Fibroblast of skin of back (primary cell): ENCODE data around the gene USP5.
A peak's percentile ranks its signal among the peaks of the same experiment; 100 is the strongest.
"Not testable (repeated sequence)": the region's sequence is repeated elsewhere in the genome, so short reads cannot be mapped to it uniquely, and the experiment has no call there.

Experiments used
- DNase-seq: peaks from one replicate; pipeline ENCODE4 v3.0.0-alpha.2; 2013

Gene USP5

GRCh38 chr12:6888794-6889193 is 36.8 kb downstream of the USP5 start:
- not testable (repeated sequence) for DNase-seq

- not testable (repeated sequence) for DNase-seq
Measured at GRCh38 chr12:6889775-6890573, 38.0 kb downstream of the USP5 start.

- DNase-seq: peak; percentile 94
Measured at GRCh38 chr12:6890789-6891645, 39.1 kb downstream of the USP5 start.

GRCh38 chr12:6891646-6892001 is 39.7 kb downstream of the USP5 start:
- DNase-seq: no peak

GRCh38 chr12:6892683-6893082 is 40.7 kb downstream of the USP5 start:
- DNase-seq: not testable (repeated sequence)

- DNase-seq: no peak
Measured at GRCh38 chr12:6894321-6894720, 42.4 kb downstream of the USP5 start.

- no peak for DNase-seq
Measured at GRCh38 chr12:6896846-6897435, 45.0 kb downstream of the USP5 start.

GRCh38 chr12:6899427-6899826 is 47.5 kb downstream of the USP5 start:
- DNase-seq: no peak

- no peak for DNase-seq
Measured at GRCh38 chr12:6899837-6900519, 48.0 kb downstream of the USP5 start.

- DNase-seq: no peak
Measured at GRCh38 chr12:6902448-6902847, 50.5 kb downstream of the USP5 start.

- no peak for DNase-seq
Measured at GRCh38 chr12:6903722-6904121, 51.8 kb downstream of the USP5 start.

- peak; percentile 95 for DNase-seq
Measured at GRCh38 chr12:6904280-6905276, 52.6 kb downstream of the USP5 start, which contains the start of gene LRRC23. LRRC23 (plus strand) TSS chr12:6904822; CDS start chr12:6905634, 812 bp downstream.

- no peak for DNase-seq
Measured at GRCh38 chr12:6905414-6906040, 53.6 kb downstream of the USP5 start.

- DNase-seq: not testable (repeated sequence)
Measured at GRCh38 chr12:6908141-6908540, 56.2 kb downstream of the USP5 start.

GRCh38 chr12:6909421-6910145 is 57.6 kb downstream of the USP5 start:
- no peak for DNase-seq

- DNase-seq: no peak
Measured at GRCh38 chr12:6912164-6912935, 60.4 kb downstream of the USP5 start.

- DNase-seq: peak; percentile 84
Measured at GRCh38 chr12:6914246-6914946, 62.4 kb downstream of the USP5 start, which contains the start of gene ENO2. ENO2 (plus strand) TSS chr12:6914580; CDS start chr12:6915833, 1,253 bp downstream.
